Retinal pigment epithelial cell (primary cell): ENCODE results near the gene TMEM120A.

Experiments
- DNase-seq: peaks from one replicate; pipeline ENCODE4 v3.0.0-alpha.2; 2010; ENCODE audit warnings: low read depth
- H3K4me3 ChIP-seq: 2 replicates; pipeline ENCODE4 v1.5.1; 2011; ENCODE audit warnings: mild to moderate bottlenecking, low read length, control low read depth, moderate library complexity
- CTCF ChIP-seq: conservative IDR thresholded peaks from 2 replicates; pipeline ENCODE4 v1.5.1; 2011; ENCODE audit warnings: low read depth, low read length, control low read depth, inconsistent platforms

Gene TMEM120A

GRCh38 chr7:75953931-75954330, 40.5 kb downstream of the TMEM120A start:
- no peak overlapping the region for H3K4me3 ChIP-seq
- DNase-seq = no peak
- TF ChIP-seq CTCF = no peak

GRCh38 chr7:75953431-75953830, 41.0 kb downstream of the TMEM120A start:
- TF ChIP-seq CTCF = no peak
- H3K4me3 ChIP-seq = no peak overlapping the region
- no peak for DNase-seq

- no peak overlapping the region for H3K4me3 ChIP-seq
- TF ChIP-seq CTCF = no peak
- DNase-seq = no peak
Measured at GRCh38 chr7:75951506-75951905, 42.9 kb downstream of the TMEM120A start.

- no peak for TF ChIP-seq CTCF
- DNase-seq = no peak
Measured at GRCh38 chr7:75950111-75950681, 44.2 kb downstream of the TMEM120A start.

GRCh38 chr7:75948179-75948578, 46.2 kb downstream of the TMEM120A start:
- TF ChIP-seq CTCF = no peak
- H3K4me3 ChIP-seq = no peak overlapping the region
- DNase-seq = no peak

More at GRCh38 chr7:75950111-75950681, 44.2 kb downstream of the TMEM120A start:
- H3K4me3 ChIP-seq = no peak overlapping the region

- no peak for DNase-seq
- H3K4me3 ChIP-seq = no peak overlapping the region
- TF ChIP-seq CTCF = no peak
Measured at GRCh38 chr7:75946207-75946855, 48.1 kb downstream of the TMEM120A start.
